Parathyroid adenoma (tissue), 2 donors: Measurements from ENCODE around the gene WDR33.

Source experiments
- H2AFZ ChIP-seq: fragments of 300-600 bp; sonication (generic); one replicate; pipeline ENCODE4 v1.7.0; 2017; ENCODE audit warnings: antibody characterized with exemption, mild to moderate bottlenecking
- H3K27ac ChIP-seq: fragments of 300-600 bp; sonication (generic); one replicate; pipeline ENCODE4 v1.7.0; 2017
- H3K27me3 ChIP-seq: fragments of 300-600 bp; sonication (generic); one replicate; pipeline ENCODE4 v1.7.0; 2017; ENCODE audit warnings: low read length; ENCODE audit not compliant: control insufficient read depth, insufficient read depth
- H3K36me3 ChIP-seq: fragments of 300-600 bp; sonication (generic); one replicate; pipeline ENCODE4 v1.7.0; 2017; ENCODE audit warnings: low read length; ENCODE audit not compliant: control insufficient read depth, insufficient read depth
- H3K4me1 ChIP-seq: fragments of 300-600 bp; sonication (generic); one replicate; pipeline ENCODE4 v1.7.0; 2017; ENCODE audit warnings: control low read depth
- H3K4me2 ChIP-seq: fragments of 300-600 bp; sonication (generic); one replicate; pipeline ENCODE4 v1.7.0; 2017; ENCODE audit warnings: low read length
- H3K4me3 ChIP-seq: fragments of 300-600 bp; sonication (generic); one replicate; pipeline ENCODE4 v1.7.0; 2017; ENCODE audit warnings: low read depth, low read length
- H3K79me2 ChIP-seq: fragments of 300-600 bp; sonication (generic); one replicate; pipeline ENCODE4 v1.7.0; 2017; ENCODE audit warnings: control low read depth
- H3K9ac ChIP-seq: fragments of 300-600 bp; sonication (generic); one replicate; pipeline ENCODE4 v1.7.0; 2017; ENCODE audit warnings: mild to moderate bottlenecking
- H3K9me3 ChIP-seq: fragments of 300-600 bp; sonication (generic); one replicate; pipeline ENCODE4 v1.7.0; 2017; ENCODE audit warnings: low read length; ENCODE audit not compliant: control insufficient read depth
- TF ChIP-seq, protein P1 (sequence below): fragments of 300-600 bp; sonication (generic); IDR thresholded peaks from one replicate; pipeline ENCODE4 v1.7.0; 2017; ENCODE audit warnings: antibody characterized with exemption, mild to moderate bottlenecking
- donor health status: primary hyperparathyroidism.

The WDR33 gene

DNA sequence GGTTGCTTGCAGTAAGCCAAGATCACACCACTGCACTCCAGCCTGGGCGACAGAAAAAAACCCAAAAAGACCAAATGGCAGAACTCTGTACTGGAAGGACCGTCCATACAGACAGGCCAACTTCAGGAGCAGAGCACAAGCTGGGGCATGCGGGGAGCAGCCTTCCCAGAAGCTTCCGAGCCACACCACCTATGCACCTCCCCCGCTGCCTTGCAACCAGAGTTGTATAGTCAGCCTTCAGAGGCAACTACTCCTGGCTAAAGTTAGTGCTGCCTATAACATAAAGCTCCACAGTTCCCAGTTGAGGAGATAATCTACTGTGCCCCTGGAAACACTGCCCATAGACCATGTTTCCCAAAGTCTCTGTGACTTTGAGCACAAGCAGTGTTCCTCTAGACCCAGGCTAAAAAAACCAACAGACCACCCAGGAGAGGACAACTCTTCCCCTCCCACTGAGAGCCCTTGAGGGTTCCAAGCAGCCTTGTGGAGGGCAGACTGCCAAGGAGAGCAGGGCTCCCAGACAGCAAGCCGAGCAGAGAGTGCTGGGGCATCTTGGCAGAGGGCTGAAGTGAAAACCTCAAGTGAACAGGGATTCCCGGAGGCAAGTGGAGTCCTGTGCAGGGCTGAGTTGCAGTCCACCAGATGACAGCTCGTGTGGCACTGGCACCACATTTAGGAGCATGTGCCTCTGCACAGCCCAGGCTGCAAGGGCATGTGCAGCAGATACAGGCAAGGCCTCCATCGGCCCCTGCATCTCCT is 102.9 kb downstream of the WDR33 start:
- Histone ChIP-seq H2AFZ (no peak overlapping the region), H3K36me3 (no peaks in the 10 kb centered on the region), H3K4me2 (no peak overlapping the region), H3K27me3 (no peaks in the 10 kb centered on the region), H3K4me3 (no peak overlapping the region), H3K9me3 (no peaks in the 10 kb centered on the region), H3K27ac (no peak overlapping the region), H3K79me2 (peaks cover 6% of the 10 kb centered on the region), H3K9ac (no peak overlapping the region), H3K4me1 (no peaks in the 10 kb centered on the region)
- TF ChIP-seq, protein P1, sequence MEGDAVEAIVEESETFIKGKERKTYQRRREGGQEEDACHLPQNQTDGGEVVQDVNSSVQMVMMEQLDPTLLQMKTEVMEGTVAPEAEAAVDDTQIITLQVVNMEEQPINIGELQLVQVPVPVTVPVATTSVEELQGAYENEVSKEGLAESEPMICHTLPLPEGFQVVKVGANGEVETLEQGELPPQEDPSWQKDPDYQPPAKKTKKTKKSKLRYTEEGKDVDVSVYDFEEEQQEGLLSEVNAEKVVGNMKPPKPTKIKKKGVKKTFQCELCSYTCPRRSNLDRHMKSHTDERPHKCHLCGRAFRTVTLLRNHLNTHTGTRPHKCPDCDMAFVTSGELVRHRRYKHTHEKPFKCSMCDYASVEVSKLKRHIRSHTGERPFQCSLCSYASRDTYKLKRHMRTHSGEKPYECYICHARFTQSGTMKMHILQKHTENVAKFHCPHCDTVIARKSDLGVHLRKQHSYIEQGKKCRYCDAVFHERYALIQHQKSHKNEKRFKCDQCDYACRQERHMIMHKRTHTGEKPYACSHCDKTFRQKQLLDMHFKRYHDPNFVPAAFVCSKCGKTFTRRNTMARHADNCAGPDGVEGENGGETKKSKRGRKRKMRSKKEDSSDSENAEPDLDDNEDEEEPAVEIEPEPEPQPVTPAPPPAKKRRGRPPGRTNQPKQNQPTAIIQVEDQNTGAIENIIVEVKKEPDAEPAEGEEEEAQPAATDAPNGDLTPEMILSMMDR: no peak

DNA sequence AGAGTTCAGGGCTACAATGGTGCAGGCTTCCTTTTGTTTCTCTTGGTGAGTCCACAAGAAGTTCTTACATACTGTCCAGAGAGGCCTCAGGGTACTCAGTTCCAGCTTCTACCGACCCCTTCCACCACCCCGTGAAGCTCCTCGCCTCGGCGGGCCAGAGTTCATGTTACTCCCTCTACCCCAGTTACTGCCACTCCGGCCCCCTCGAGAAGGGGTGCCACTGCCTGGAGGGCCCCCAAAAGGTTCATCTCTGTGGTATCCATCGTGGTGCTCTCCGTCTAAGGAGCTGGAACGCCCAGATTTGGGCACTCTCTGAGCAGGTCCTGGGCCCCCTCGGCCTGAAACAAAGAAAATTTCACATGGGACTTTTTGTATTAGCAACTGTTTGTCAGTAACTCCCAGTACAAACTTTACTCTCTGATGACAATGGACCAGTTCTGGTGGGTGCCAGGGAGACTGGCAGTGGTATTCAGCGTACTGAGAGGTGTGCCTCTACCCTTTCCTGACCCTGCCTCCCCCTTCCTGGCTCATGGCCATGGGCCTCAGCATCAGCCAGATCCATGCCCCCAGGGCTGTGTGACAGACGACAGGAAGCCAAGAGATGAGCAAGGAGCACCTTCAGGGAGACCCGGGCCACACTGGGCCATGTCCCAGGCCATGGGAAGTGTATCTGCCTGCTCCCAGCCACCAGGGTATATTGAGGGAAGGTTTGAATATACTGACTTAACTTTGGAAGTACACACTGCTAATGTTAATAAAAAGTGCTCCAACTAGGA is 104.6 kb downstream of the WDR33 start:
- H3K9ac ChIP-seq: no peak overlapping the region
- H3K27me3 ChIP-seq: no peaks in the 10 kb centered on the region
- no peak overlapping the region for H2AFZ ChIP-seq
- H3K4me2 ChIP-seq: no peak overlapping the region
- TF ChIP-seq, protein P1: no peak
- H3K27ac ChIP-seq: no peak overlapping the region
- H3K9me3 ChIP-seq: no peaks in the 10 kb centered on the region
- no peaks in the 10 kb centered on the region for H3K36me3 ChIP-seq
- H3K4me1 ChIP-seq: no peaks in the 10 kb centered on the region
- no peak overlapping the region for H3K4me3 ChIP-seq
- peaks cover 6% of the 10 kb centered on the region for H3K79me2 ChIP-seq

DNA sequence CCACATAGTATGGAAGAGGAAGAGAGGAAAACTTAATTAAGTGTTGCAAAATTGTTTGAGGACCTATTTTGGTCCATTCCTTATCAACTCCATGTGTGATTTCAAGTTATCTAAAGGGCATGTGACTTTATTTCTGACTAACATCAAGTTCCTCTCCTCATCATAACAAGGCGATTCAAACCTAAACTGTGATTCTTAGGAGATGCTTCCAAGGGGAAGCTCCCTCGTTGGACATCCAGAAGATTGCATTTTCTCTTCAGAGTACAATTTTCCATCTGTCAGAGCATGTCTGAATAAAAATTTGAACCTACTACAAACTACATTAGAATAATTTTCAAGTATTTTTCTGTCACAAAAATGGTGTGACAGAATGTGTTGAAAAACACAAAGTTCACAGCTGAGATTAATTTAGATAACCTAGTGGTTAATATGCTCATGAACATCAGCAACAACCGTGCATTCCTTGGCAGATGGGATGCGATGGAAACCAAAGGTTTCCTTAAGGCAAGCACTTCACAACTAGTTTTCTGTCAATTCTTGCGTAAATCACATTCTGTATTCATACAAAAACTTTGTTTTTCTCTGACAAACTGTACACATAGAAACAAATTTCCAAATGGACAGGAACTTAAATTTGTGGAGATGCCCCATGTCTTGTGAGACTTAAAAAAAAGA is 105.4 kb downstream of the WDR33 start:
- Histone ChIP-seq H3K4me1 (no peaks in the 10 kb centered on the region), H3K27me3 (no peaks in the 10 kb centered on the region), H3K9me3 (no peaks in the 10 kb centered on the region), H3K79me2 (peaks cover 6% of the 10 kb centered on the region), H3K9ac (no peak overlapping the region), H3K27ac (no peak overlapping the region), H3K4me3 (no peak overlapping the region), H3K4me2 (no peak overlapping the region), H3K36me3 (no peaks in the 10 kb centered on the region), H2AFZ (no peak overlapping the region)
- TF ChIP-seq, protein P1: no peak

DNA sequence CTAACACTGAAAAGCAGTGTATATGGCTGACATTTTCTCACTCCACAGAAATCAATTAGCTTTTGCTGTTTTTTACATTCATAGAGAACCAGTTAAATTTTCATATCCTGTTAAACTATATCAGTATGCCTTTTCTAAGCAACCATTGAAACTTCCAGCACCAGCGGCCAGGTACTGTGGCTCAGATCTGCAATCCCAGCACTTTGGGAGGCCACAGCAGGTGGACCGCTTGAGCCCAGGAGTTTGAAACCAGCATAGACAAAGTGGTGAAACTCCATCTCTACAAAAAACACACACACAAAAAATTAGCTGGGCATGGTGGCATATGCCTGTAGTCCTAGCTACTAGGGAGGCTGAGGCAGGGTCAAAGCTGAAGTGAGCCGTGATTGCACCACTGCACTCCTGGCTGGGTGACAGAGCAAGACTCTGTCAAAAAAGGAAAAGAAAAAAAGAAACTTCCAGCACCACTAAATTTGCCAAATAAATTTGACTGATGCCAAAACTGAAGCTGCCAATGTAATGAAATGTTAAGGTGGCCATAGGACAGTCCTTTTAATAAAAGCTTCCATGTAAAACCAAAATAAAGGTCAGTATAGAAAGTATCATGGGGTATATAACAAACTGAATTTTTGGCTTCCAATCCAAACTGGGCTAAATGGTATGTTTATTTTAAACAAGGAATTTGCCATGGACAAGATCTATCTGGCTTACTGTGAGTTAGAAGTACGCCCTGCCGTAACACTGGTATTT is 106.2 kb downstream of the WDR33 start:
- H3K36me3 ChIP-seq: no peaks in the 10 kb centered on the region
- H2AFZ ChIP-seq: no peak overlapping the region
- H3K79me2 ChIP-seq: peaks cover 6% of the 10 kb centered on the region
- no peaks in the 10 kb centered on the region for H3K27me3 ChIP-seq
- H3K9ac ChIP-seq: no peak overlapping the region
- TF ChIP-seq, protein P1: no peak
- no peak overlapping the region for H3K27ac ChIP-seq
- no peak overlapping the region for H3K4me3 ChIP-seq
- H3K9me3 ChIP-seq: no peaks in the 10 kb centered on the region
- no peak overlapping the region for H3K4me2 ChIP-seq
- H3K4me1 ChIP-seq: no peaks in the 10 kb centered on the region
